OCI-LY1 (cell line): ENCODE measurements around the gene CARF.

Experiments
- H2AFZ ChIP-seq: fragments of 200-600 bp; sonication (generic), shearing (Covaris generic); 2 replicates; pipeline ENCODE4 v1.6.0; 2014; ENCODE audit warnings: antibody characterized with exemption, mild to moderate bottlenecking, low read length
- H3F3A ChIP-seq: fragments of 200-600 bp; sonication (generic), shearing (Covaris generic); 2 replicates; pipeline ENCODE4 v1.6.0; 2014; ENCODE audit warnings: mild to moderate bottlenecking, antibody characterized with exemption, low read length, moderate library complexity; ENCODE audit not compliant: insufficient read depth
- H3K27ac ChIP-seq: fragments of 200-600 bp; sonication (generic); 2 replicates; pipeline ENCODE4 v1.5.1; 2014; ENCODE audit warnings: low read length, mixed run types, mild to moderate bottlenecking, low read depth; ENCODE audit not compliant: poor library complexity, severe bottlenecking
- H3K27me3 ChIP-seq: fragments of 200-600 bp; sonication (generic); 2 replicates; pipeline ENCODE4 v1.6.0; 2014; ENCODE audit warnings: antibody characterized with exemption, mild to moderate bottlenecking, low read length, moderate library complexity; ENCODE audit not compliant: insufficient read depth
- H3K36me3 ChIP-seq: fragments of 200-600 bp; sonication (generic); 2 replicates; pipeline ENCODE4 v1.6.1; 2014; ENCODE audit warnings: mild to moderate bottlenecking, antibody characterized with exemption, low read length, moderate library complexity, mixed read lengths; ENCODE audit not compliant: insufficient read depth
- H3K4me1 ChIP-seq: fragments of 200-600 bp; sonication (generic); 2 replicates; pipeline ENCODE4 v1.5.1; 2014; ENCODE audit warnings: mild to moderate bottlenecking, low read length, moderate library complexity; ENCODE audit not compliant: insufficient read depth, severe bottlenecking
- H3K4me2 ChIP-seq: fragments of 200-600 bp; sonication (generic), shearing (Covaris generic); 2 replicates; pipeline ENCODE4 v1.6.1; 2014; ENCODE audit warnings: low read length
- H3K4me3 ChIP-seq: fragments of 200-600 bp; sonication (generic); 2 replicates; pipeline ENCODE4 v1.5.1; 2014; ENCODE audit warnings: low read length, low read depth, mild to moderate bottlenecking, mixed read lengths; ENCODE audit not compliant: poor library complexity, severe bottlenecking
- H3K79me2 ChIP-seq: fragments of 200-600 bp; shearing (Covaris generic); 2 replicates; pipeline ENCODE4 v1.6.1; 2016; ENCODE audit warnings: mixed run types, low read length, mixed read lengths; ENCODE audit not compliant: insufficient read depth
- H3K9ac ChIP-seq: fragments of 200-600 bp; sonication (generic), shearing (Covaris generic); 2 replicates; pipeline ENCODE4 v1.6.1; 2014; ENCODE audit warnings: mild to moderate bottlenecking, low read length, mixed read lengths
- H3K9me2 ChIP-seq: fragments of 200-600 bp; sonication (generic), shearing (Covaris generic); 2 replicates; pipeline ENCODE4 v1.6.1; 2014; ENCODE audit warnings: low read depth, mild to moderate bottlenecking, low read length, mixed read lengths
- H3K9me3 ChIP-seq: fragments of 200-600 bp; shearing (Covaris generic); 2 replicates; pipeline ENCODE4 v1.6.1; 2014; ENCODE audit warnings: low read length, mixed read lengths
- H4K20me1 ChIP-seq: fragments of 200-600 bp; sonication (generic), shearing (Covaris generic); 2 replicates; pipeline ENCODE4 v1.6.0; 2016; ENCODE audit warnings: mild to moderate bottlenecking, low read length; ENCODE audit not compliant: insufficient read depth
- CTCF ChIP-seq: fragments of 200-600 bp; sonication (generic), shearing (Covaris generic); IDR thresholded peaks from 2 replicates; pipeline ENCODE4 v1.5.1; 2017; ENCODE audit warnings: mild to moderate bottlenecking, antibody characterized with exemption, low read length, moderate library complexity, mixed read lengths
- EZH2 ChIP-seq: fragments of 200-600 bp; sonication (generic), shearing (Covaris generic); IDR thresholded peaks from 2 replicates; pipeline ENCODE4 v1.8.0; 2017; ENCODE audit warnings: borderline replicate concordance, mixed run types, mild to moderate bottlenecking, antibody characterized with exemption, low read length, moderate library complexity, mixed read lengths

Gene CARF

GRCh38 chr2:202918860-202919259 lies 6.8 kb downstream of the CARF start:
- no peaks in the 10 kb centered on the region for H3K27me3 ChIP-seq
- no peak overlapping the region for H3K27ac ChIP-seq
- H3K9me2 ChIP-seq = no peaks in the 10 kb centered on the region
- no peaks in the 10 kb centered on the region for H3F3A ChIP-seq
- no peaks in the 10 kb centered on the region for H3K79me2 ChIP-seq
- H4K20me1 ChIP-seq = no peaks in the 10 kb centered on the region
- no peak overlapping the region for H3K4me2 ChIP-seq
- H3K4me1 ChIP-seq = peaks cover under 1% of the 10 kb centered on the region
- H3K36me3 ChIP-seq = peaks cover 6% of the 10 kb centered on the region; the same call in 1 of the 2 replicates
- no peak overlapping the region for H3K9ac ChIP-seq
- no peak overlapping the region for H2AFZ ChIP-seq
- H3K4me3 ChIP-seq = no peak overlapping the region
- H3K9me3 ChIP-seq = no peaks in the 10 kb centered on the region
- TF ChIP-seq CTCF (no peak), EZH2 (no peak)

GRCh38 chr2:202932425-202933138 lies 20.5 kb downstream of the CARF start:
- H3K4me2 ChIP-seq = no peak overlapping the region
- H3K36me3 ChIP-seq = no peaks in the 10 kb centered on the region
- no peaks in the 10 kb centered on the region for H3K4me1 ChIP-seq
- no peaks in the 10 kb centered on the region for H4K20me1 ChIP-seq
- H3K4me3 ChIP-seq = no peak overlapping the region
- H3K79me2 ChIP-seq = no peaks in the 10 kb centered on the region
- H3K9me3 ChIP-seq = no peaks in the 10 kb centered on the region
- no peak overlapping the region for H3K9ac ChIP-seq
- H2AFZ ChIP-seq = no peak overlapping the region
- no peaks in the 10 kb centered on the region for H3K9me2 ChIP-seq
- H3F3A ChIP-seq = no peaks in the 10 kb centered on the region
- no peaks in the 10 kb centered on the region for H3K27me3 ChIP-seq
- TF ChIP-seq EZH2 = no peak
- no peak for TF ChIP-seq CTCF
- H3K27ac ChIP-seq = no peak overlapping the region

- no peak overlapping the region for H2AFZ ChIP-seq
- H3F3A ChIP-seq = no peaks in the 10 kb centered on the region
- H3K4me2 ChIP-seq = no peak overlapping the region
- no peak overlapping the region for H3K27ac ChIP-seq
- H3K9me3 ChIP-seq = no peaks in the 10 kb centered on the region
- no peaks in the 10 kb centered on the region for H3K27me3 ChIP-seq
- H3K9ac ChIP-seq = no peak overlapping the region
- no peaks in the 10 kb centered on the region for H3K9me2 ChIP-seq
- H3K4me3 ChIP-seq = no peak overlapping the region
- H3K79me2 ChIP-seq = no peaks in the 10 kb centered on the region
- TF ChIP-seq EZH2 (no peak), CTCF (no peak)
- H3K36me3 ChIP-seq = no peaks in the 10 kb centered on the region
- H3K4me1 ChIP-seq = no peaks in the 10 kb centered on the region
- no peaks in the 10 kb centered on the region for H4K20me1 ChIP-seq
Measured at GRCh38 chr2:202933139-202933510, 21.1 kb downstream of the CARF start.
